IPS DF 4.7 (cell line): ENCODE results near the gene SUPT5H.

ENCODE experiments used
- DNase-seq: peaks from one replicate; pipeline ENCODE4 v3.0.0-alpha.2; 2013; ENCODE audit warnings: low spot score; ENCODE audit errors: extremely low read depth

The SUPT5H gene

GRCh38 chr19:39518975-39519374, 73.6 kb downstream of the SUPT5H start:
- DNase-seq: no peak

GRCh38 chr19:39520541-39521484, 75.4 kb downstream of the SUPT5H start:
- no peak for DNase-seq

DNA sequence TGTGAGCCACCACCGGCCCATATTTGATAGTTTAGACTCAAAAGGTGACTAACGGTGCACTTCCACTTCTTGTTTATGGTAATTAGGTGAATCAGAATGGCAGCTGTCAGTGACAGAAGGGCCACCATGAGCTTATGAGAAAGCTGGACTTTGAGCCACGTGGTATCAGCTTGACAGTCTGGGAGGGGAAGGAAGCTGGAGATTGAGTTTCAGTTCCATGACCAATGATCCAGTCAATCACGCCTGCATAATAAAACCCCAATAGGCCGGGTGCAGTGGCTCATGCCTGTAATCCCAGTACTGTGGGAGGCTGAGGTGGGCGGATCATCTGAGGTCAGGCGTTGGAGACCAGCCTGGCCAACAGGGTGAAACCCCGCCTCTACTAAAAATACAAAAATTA, 79.1 kb downstream of the SUPT5H start:
- no peak for DNase-seq

DNA sequence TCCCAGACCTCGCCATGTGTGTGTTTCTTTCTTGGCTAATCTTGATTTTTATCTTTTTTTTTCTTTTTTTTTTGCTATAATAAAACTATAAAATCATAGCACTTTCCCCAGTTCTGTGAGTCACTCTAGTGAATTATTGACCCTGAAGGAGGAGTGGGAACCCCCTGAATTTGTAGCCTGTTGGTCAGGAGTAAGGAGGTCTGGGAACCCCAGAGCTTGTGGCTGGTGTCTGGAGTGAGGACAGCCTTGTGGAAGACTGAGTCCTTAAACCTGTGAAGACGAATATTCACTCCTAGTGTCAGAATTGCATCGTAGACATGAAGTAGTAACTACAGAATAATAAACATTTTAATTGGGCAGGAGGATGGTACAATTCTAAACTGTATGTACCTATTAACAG, 79.8 kb downstream of the SUPT5H start:
- DNase-seq: no peak
